HCT116 (cell line): ENCODE measurements around the gene PDXK. TPM values are rescaled to one million over a fixed set of nuclear protein-coding genes. Genes with fewer than 3 reads are reported as not detected.

Experiments used
- ATAC-seq: fragments of 200-7000 bp; cut with Tn5 transposase; 2 replicates; pipeline ENCODE4 v1.9.1; 2020; ENCODE audit warnings: mild to moderate bottlenecking, moderate library complexity
- BruUV-seq: library from RNA; stranded (reverse); fragments of 400-500 nt; replicated peaks from 2 replicates; lab custom pipeline; 2021; lab: Mats Ljungman, UMichigan
- CTCF ChIA-PET: fragments of 300-600 bp; sonication (Branson Sonifier 250); formaldehyde crosslinking; loops from one replicate; lab custom pipeline; 2021; ENCODE audit warnings: antibody characterized with exemption; lab: Charles Lee
- POLR2A ChIA-PET: fragments of 300-600, 350-600 bp; sonication (Branson Sonifier 250); formaldehyde crosslinking; loops from one replicate; lab custom pipeline; 2021; ENCODE audit warnings: antibody characterized with exemption; lab: Charles Lee
- RAD21 ChIA-PET, 2 experiments: fragments of 300-600 bp; sonication (Branson Sonifier 250); formaldehyde crosslinking; loops; one replicate each; lab custom pipeline; 2023; ENCODE audit warnings: low total read pairs in 2 of 2; ENCODE audit not compliant: uncharacterized antibody in 2 of 2, unreplicated experiment in 2 of 2, low non-redundant PET in 1 of 2; lab: Charles Lee
- DNase-seq: peaks from one replicate; pipeline ENCODE4 v3.0.0-alpha.2; 2010; ENCODE audit warnings: low read depth, low spot score
- H2AFZ ChIP-seq: fragments of 200-600 bp; shearing (Covaris generic), sonication (generic); 2 replicates; pipeline ENCODE4 v1.6.1; 2017; ENCODE audit warnings: low read depth, mixed run types, mixed read lengths, antibody characterized with exemption, low read length; ENCODE audit not compliant: poor library complexity, severe bottlenecking
- H3K27ac ChIP-seq: 2 replicates; pipeline ENCODE4 v1.5.1; 2012; ENCODE audit warnings: low read depth, low read length
- H3K27me3 ChIP-seq: fragments of 200-600 bp; sonication (generic); 2 replicates; pipeline ENCODE4 v1.6.1; 2016; ENCODE audit warnings: mixed run types, low read length, mixed read lengths; ENCODE audit not compliant: insufficient read depth
- H3K36me3 ChIP-seq, 2 experiments: fragments of 200-500 bp in 1 of 2; fragments of 200-600 bp in 1 of 2; sonication (Bioruptor generic) in 1 of 2; sonication (generic) in 1 of 2; 2 replicates each; pipeline versions ENCODE4 v1.5.1 to v1.6.1; 2014 to 2016; ENCODE audit warnings: low read length in 2 of 2, inconsistent platforms in 1 of 2, mixed read lengths in 1 of 2, mixed run types in 1 of 2; ENCODE audit not compliant: insufficient read depth in 2 of 2, control insufficient read depth in 1 of 2
- H3K4me1 ChIP-seq, 2 experiments: fragments of 200-600 bp in 1 of 2; sonication (generic) in 1 of 2; 2 replicates each; pipeline versions ENCODE4 v1.5.1 to v1.6.1; 2012 to 2017; ENCODE audit warnings: low read length in 2 of 2, inconsistent platforms in 1 of 2, mild to moderate bottlenecking in 1 of 2, mixed read lengths in 1 of 2, mixed run types in 1 of 2, moderate library complexity in 1 of 2; ENCODE audit not compliant: insufficient read depth in 2 of 2, control insufficient read depth in 1 of 2
- H3K4me2 ChIP-seq: fragments of 200-600 bp; sonication (generic); 2 replicates; pipeline ENCODE4 v1.6.1; 2017; ENCODE audit warnings: mixed run types, low read length, mixed read lengths
- H3K4me3 ChIP-seq, 2 experiments: fragments of 200-600 bp in 1 of 2; sonication (generic) in 1 of 2; replicated peaks in 1 of 2; 2 replicates each; pipeline ENCODE4 v1.5.1; 2011 to 2016; ENCODE audit warnings: low read length in 2 of 2, control low read depth in 1 of 2, low read depth in 1 of 2, mild to moderate bottlenecking in 1 of 2, mixed read lengths in 1 of 2, mixed run types in 1 of 2
- H3K79me2 ChIP-seq: fragments of 200-600 bp; sonication (generic); 2 replicates; pipeline ENCODE4 v1.6.1; 2017; ENCODE audit warnings: mild to moderate bottlenecking, mixed run types, low read length, moderate library complexity, mixed read lengths; ENCODE audit not compliant: insufficient read depth
- H3K9ac ChIP-seq: fragments of 200-600 bp; sonication (generic); 2 replicates; pipeline ENCODE4 v1.6.1; 2016; ENCODE audit warnings: low read length, mixed read lengths
- H3K9me2 ChIP-seq: fragments of 200-600 bp; sonication (generic), shearing (Covaris generic); 2 replicates; pipeline ENCODE4 v1.6.1; 2017; ENCODE audit warnings: mixed run types, mild to moderate bottlenecking, moderate library complexity; ENCODE audit not compliant: insufficient read depth
- H3K9me3 ChIP-seq, 2 experiments: fragments of 200-500 bp in 1 of 2; fragments of 200-600 bp in 1 of 2; sonication (Bioruptor generic) in 1 of 2; sonication (generic) in 1 of 2; 2 replicates each; pipeline ENCODE4 v1.6.1; 2014 to 2017; ENCODE audit warnings: low read length in 2 of 2, mixed read lengths in 2 of 2, inconsistent platforms in 1 of 2, low read depth in 1 of 2, mild to moderate bottlenecking in 1 of 2, mixed run types in 1 of 2, moderate library complexity in 1 of 2; ENCODE audit not compliant: control insufficient read depth in 1 of 2, insufficient read depth in 1 of 2
- H4K20me1 ChIP-seq: fragments of 200-600 bp; sonication (generic), shearing (Covaris generic); 2 replicates; pipeline ENCODE4 v1.6.1; 2017; ENCODE audit warnings: mixed run types, mild to moderate bottlenecking, moderate library complexity; ENCODE audit not compliant: insufficient read depth
- ATF3 ChIP-seq: IDR thresholded peaks from 2 replicates; pipeline ENCODE4 v1.6.1; 2012
- RAD21 ChIP-seq: IDR thresholded peaks from 2 replicates; pipeline ENCODE4 v1.6.1; 2012; ENCODE audit warnings: low read depth, mild to moderate bottlenecking
- SRF ChIP-seq: IDR thresholded peaks from 2 replicates; pipeline ENCODE4 v1.6.1; 2012; ENCODE audit warnings: low read depth
- TCF7L2 ChIP-seq: IDR thresholded peaks from 2 replicates; pipeline ENCODE4 v1.7.0; 2011; ENCODE audit warnings: borderline replicate concordance, inconsistent platforms; ENCODE audit not compliant: insufficient read depth, insufficient read length; ENCODE audit errors: extremely low read depth
- YY1 ChIP-seq: IDR thresholded peaks from 2 replicates; pipeline ENCODE4 v1.6.1; 2011; ENCODE audit warnings: low read length, low read depth, moderate library complexity, mild to moderate bottlenecking; ENCODE audit not compliant: insufficient replicate concordance; ENCODE audit errors: extremely low read depth
- intact Hi-C: fragments of 100-400 bp; cut with micrococcal nuclease; formaldehyde crosslinking; loops from 2 replicates; pipeline ENCODE4 v1.10.0; 2022
- total RNA-seq: library from RNA; stranded (reverse); gene quantifications from one replicate; pipeline ENCODE4 v1.2.1, GENCODE V29; 2021; ENCODE audit not compliant: unreplicated experiment
- TF ChIP-seq, protein P1 (sequence below), 3 experiments: fragments of 200-600 bp in 1 of 3; sonication (generic) in 1 of 3; IDR thresholded peaks in 2 of 3; conservative IDR thresholded peaks in 1 of 3; 2 replicates each; pipeline ENCODE4 v1.5.1; 2012 to 2017; ENCODE audit warnings: low read depth in 2 of 3, low read length in 2 of 3, antibody characterized with exemption in 1 of 3, borderline replicate concordance in 1 of 3, control low read depth in 1 of 3, mild to moderate bottlenecking in 1 of 3, mixed read lengths in 1 of 3, mixed run types in 1 of 3, moderate library complexity in 1 of 3; ENCODE audit not compliant: insufficient read depth in 1 of 3

PDXK gene
- total RNA-seq, 1 experiment from 2014 or later, result 127 TPM

DNA sequence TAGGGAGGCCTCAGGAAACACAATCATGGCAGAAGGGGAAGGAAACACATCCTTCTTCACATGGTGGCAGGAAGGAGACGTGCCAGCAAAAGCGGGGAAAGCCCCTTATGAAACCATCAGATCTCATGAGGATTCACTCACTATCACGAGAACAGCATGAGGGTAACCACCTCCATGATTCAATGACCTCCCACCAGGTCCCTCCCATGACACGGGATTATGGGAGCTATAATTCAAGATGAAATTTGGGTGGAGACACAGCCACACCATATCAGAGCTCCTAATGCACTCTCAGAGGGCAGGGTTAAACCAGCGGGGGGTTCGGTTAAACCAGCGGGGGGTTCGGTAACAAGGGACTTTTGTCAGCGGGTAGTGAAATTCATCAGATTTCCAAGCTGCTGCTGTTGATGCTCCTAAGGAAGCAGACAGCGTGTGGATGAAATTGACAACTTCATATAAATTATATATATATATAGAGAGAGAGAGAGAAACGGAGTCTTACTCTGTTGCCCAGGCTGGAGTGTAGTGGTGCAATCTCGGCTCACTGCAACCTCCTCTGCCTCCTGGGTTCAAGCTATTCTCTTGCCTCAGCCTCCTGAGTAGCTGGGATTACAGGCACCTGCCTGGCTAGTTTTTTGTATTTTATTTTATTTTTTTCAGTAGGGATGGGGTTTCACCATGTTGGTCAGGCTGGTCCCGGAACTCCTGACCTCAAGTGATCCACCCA lies 52.9 kb downstream of the PDXK start:
- Histone ChIP-seq H3K27ac (no peak overlapping the region), H3K79me2 (peaks cover 18% of the 10 kb centered on the region), H3K4me2 (no peak overlapping the region), H3K9ac (no peak overlapping the region), H4K20me1 (no peaks in the 10 kb centered on the region), H3K9me2 (no peaks in the 10 kb centered on the region), H3K36me3 (peaks cover 8 to 9% of the 10 kb centered on the region in 2 experiments; a peak in 3 of 4 replicates), H3K27me3 (no peaks in the 10 kb centered on the region), H3K4me1 (peaks cover 18 to 39% of the 10 kb centered on the region in 2 experiments)
- intact Hi-C loops, result no loop called here
- no peak for DNase-seq
- ChIA-PET CTCF (no interaction called here), POLR2A (no interaction called here), RAD21 (no interaction called here)
- no TSS peak for BruUV-seq
- TF ChIP-seq YY1 (no peak), TCF7L2 (no peak), RAD21 (no peak), SRF (no peak), ATF3 (no peak)
- TF ChIP-seq, protein P1, sequence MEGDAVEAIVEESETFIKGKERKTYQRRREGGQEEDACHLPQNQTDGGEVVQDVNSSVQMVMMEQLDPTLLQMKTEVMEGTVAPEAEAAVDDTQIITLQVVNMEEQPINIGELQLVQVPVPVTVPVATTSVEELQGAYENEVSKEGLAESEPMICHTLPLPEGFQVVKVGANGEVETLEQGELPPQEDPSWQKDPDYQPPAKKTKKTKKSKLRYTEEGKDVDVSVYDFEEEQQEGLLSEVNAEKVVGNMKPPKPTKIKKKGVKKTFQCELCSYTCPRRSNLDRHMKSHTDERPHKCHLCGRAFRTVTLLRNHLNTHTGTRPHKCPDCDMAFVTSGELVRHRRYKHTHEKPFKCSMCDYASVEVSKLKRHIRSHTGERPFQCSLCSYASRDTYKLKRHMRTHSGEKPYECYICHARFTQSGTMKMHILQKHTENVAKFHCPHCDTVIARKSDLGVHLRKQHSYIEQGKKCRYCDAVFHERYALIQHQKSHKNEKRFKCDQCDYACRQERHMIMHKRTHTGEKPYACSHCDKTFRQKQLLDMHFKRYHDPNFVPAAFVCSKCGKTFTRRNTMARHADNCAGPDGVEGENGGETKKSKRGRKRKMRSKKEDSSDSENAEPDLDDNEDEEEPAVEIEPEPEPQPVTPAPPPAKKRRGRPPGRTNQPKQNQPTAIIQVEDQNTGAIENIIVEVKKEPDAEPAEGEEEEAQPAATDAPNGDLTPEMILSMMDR (IDR thresholded peaks at IDR 0.05 in 2 of 3, conservative IDR thresholded peaks at IDR 0.05 in 1 of 3; ENCODE audit: borderline replicate concordance in 1 of 3, insufficient read depth in 1 of 3, low read depth in 2 of 3, low read length in 2 of 3), result no peak
- TF ChIP-seq, all 23 proteins: peak for 0
- no peaks in the 10 kb centered on the region for H3K9me3 ChIP-seq
- no peak for ATAC-seq
- H3K4me3 ChIP-seq, result no peak overlapping the region
- H2AFZ ChIP-seq, result no peak overlapping the region
